Tibial nerve (tissue), 4 donors: Measurements from ENCODE around the gene NPSR1. TPM values are rescaled to one million over a fixed set of nuclear protein-coding genes. Genes with fewer than 3 reads are reported as not detected.

Source experiments
- DNase-seq, 2 donors: peaks; one replicate each; pipeline ENCODE4 v3.0.0-alpha.2; 2019; ENCODE audit warnings: low spot score in 2 of 2
- H3K27ac ChIP-seq, 4 donors: fragments of 200-600 bp; sonication (generic) in 3 of 4; one replicate each; pipeline ENCODE4 v1.5.1; 2017 to 2019; ENCODE audit warnings: mild to moderate bottlenecking in 1 of 4
- H3K27me3 ChIP-seq, 2 donors: fragments of 200-600 bp; sonication (generic) in 1 of 2; one replicate each; pipeline versions ENCODE4 v1.5.1 to v1.6.0; 2017 to 2019
- H3K36me3 ChIP-seq, 3 donors: fragments of 200-600 bp; sonication (generic); one replicate each; pipeline ENCODE4 v1.5.1; 2018 to 2019
- H3K4me1 ChIP-seq, 4 donors: fragments of 200-600 bp; sonication (generic) in 3 of 4; one replicate each; pipeline ENCODE4 v1.5.1; 2017 to 2019
- H3K4me3 ChIP-seq, 4 donors: fragments of 200-600 bp; sonication (generic) in 3 of 4; one replicate each; pipeline ENCODE4 v1.5.1; 2017 to 2019; ENCODE audit warnings: mild to moderate bottlenecking in 1 of 4, moderate library complexity in 1 of 4
- H3K9me3 ChIP-seq, 4 donors: fragments of 200-600 bp; sonication (generic) in 3 of 4; one replicate each; pipeline ENCODE4 v1.5.1; 2017 to 2019
- EP300 ChIP-seq, 2 donors: sonication (generic); formaldehyde crosslinking; IDR thresholded peaks; one replicate each; pipeline ENCODE4 v1.6.1; 2017; ENCODE audit warnings: antibody characterized with exemption in 2 of 2, mild to moderate bottlenecking in 1 of 2
- POLR2A ChIP-seq, 2 donors: fragments of 450-650 bp; IDR thresholded peaks; one replicate each; pipeline ENCODE4 v1.6.1; 2017; ENCODE audit warnings: antibody characterized with exemption in 2 of 2, mild to moderate bottlenecking in 2 of 2, moderate library complexity in 2 of 2
- WGBS, 2 donors: methylation state at CpG; one replicate each; pipeline ENCODE4 v1.1.5; 2018; 5-methylcytosine and 5-hydroxymethylcytosine counted together
- total RNA-seq, 4 donors: library from RNA; depleted of rRNA; stranded (reverse); fragments of >200 nt; gene quantifications; one replicate each; pipeline ENCODE4 v1.1.0, GENCODE V29; 2016
- TF ChIP-seq, protein P1 (sequence below), 5 experiments: fragments of 200-600 bp in 3 of 5; fragments of 450-650 bp in 2 of 5; sonication (generic) in 3 of 5; IDR thresholded peaks; one replicate each; pipeline ENCODE4 v1.5.1; 2016 to 2019; ENCODE audit warnings: antibody characterized with exemption in 5 of 5, mild to moderate bottlenecking in 3 of 5, moderate library complexity in 2 of 5

NPSR1 gene
- total RNA-seq, 4 donors from 2014 or later: not detected

DNA sequence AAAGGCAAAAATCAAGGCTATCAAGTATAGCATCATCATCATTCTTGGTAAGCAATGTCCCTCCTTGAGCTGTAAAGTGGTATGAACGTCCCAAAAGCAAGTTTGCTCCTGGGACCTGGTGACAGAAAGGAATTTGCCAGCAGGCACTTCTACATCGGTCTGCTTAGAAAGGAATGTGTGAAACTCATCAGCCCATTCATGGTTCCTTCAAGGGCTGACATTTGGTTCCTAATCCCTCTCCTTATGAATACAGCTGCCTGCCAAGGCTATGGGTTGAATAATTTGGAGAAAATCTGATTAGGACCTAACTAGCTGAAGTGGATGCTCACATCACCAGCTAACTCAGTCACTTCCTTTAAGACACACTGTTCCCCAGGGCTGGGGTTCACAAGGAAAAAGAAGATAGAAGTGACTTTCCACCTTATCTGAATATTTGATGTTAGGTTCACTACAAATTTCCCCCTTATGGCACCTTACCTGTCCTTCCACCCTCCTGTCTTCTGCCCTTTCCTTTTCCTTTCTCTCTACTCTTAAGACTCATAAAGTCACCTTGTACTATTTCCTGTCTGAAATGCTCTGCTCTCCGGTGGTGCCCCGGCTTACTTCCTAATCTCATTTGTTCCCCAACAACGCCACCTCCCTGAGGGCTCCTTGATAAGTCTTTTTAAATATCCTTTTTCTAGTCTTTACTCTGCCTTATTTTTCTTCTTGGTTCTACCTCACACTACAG is 187.1 kb downstream of the NPSR1 start:
- peaks cover 0 to 5% (median 0%) of the 10 kb centered on the region in 4 donors for H3K9me3 ChIP-seq
- no peaks in the 10 kb centered on the region for H3K36me3 ChIP-seq
- H3K27ac ChIP-seq: no peak overlapping the region
- no peak for DNase-seq
- no peaks in the 10 kb centered on the region for H3K27me3 ChIP-seq
- TF ChIP-seq POLR2A (IDR thresholded peaks at IDR 0.05) (no peak), EP300 (IDR thresholded peaks at IDR 0.05) (no peak)
- TF ChIP-seq, protein P1, sequence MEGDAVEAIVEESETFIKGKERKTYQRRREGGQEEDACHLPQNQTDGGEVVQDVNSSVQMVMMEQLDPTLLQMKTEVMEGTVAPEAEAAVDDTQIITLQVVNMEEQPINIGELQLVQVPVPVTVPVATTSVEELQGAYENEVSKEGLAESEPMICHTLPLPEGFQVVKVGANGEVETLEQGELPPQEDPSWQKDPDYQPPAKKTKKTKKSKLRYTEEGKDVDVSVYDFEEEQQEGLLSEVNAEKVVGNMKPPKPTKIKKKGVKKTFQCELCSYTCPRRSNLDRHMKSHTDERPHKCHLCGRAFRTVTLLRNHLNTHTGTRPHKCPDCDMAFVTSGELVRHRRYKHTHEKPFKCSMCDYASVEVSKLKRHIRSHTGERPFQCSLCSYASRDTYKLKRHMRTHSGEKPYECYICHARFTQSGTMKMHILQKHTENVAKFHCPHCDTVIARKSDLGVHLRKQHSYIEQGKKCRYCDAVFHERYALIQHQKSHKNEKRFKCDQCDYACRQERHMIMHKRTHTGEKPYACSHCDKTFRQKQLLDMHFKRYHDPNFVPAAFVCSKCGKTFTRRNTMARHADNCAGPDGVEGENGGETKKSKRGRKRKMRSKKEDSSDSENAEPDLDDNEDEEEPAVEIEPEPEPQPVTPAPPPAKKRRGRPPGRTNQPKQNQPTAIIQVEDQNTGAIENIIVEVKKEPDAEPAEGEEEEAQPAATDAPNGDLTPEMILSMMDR (IDR thresholded peaks at IDR 0.05): no peak
- H3K4me1 ChIP-seq: no peaks in the 10 kb centered on the region
- 43 to 46% methylated on average over 5 of the region's 5 CpGs for WGBS, 2 donors
- H3K4me3 ChIP-seq: no peak overlapping the region

DNA sequence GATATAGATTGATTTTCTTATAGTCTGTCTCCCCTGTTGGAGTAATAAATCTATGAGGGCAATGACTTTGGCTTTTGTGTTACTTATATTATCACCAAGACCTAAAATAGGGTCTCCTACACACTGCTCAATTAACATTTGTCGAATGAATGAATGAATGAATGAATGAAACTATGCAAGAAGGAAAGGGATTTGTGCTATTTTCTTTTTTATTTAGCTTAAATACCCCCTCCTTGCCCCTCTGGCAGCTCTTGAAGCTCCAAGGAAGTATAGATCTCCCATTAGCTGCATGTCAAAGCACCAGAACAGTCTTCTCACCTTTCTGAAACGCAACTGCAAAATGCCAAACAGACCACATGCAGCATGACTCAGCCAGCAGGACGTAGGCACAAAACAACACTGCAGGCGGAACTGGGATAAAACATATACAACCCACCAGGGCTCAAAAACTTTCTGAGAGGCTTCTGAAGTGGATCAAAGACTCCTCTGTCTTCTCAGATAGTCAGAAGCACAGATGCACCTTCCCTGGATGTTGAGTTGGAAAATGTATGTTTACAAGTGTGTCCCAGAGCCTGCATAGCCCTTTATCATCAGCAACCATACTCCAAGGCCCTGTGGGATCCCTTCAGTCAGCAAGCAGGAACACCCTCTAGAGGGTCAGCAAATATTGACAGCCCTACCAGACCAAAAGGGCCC is 187.8 kb downstream of the NPSR1 start:
- Histone ChIP-seq H3K27me3 (no peaks in the 10 kb centered on the region), H3K4me3 (no peak overlapping the region), H3K36me3 (no peaks in the 10 kb centered on the region), H3K4me1 (no peaks in the 10 kb centered on the region), H3K27ac (no peak overlapping the region), H3K9me3 (peaks cover 0 to 5% (median 0%) of the 10 kb centered on the region in 4 donors)
- TF ChIP-seq POLR2A (IDR thresholded peaks at IDR 0.05): no peak
- TF ChIP-seq, protein P1 (IDR thresholded peaks at IDR 0.05): no peak
- TF ChIP-seq EP300 (IDR thresholded peaks at IDR 0.05): no peak
- WGBS, 2 donors: 61 to 67% methylated on average over 4 of the region's 4 CpGs
- DNase-seq: no peak

- WGBS, 2 donors: 35 to 41% methylated on average over 5 of the region's 5 CpGs
- no peaks in the 10 kb centered on the region for H3K27me3 ChIP-seq
- H3K36me3 ChIP-seq: no peaks in the 10 kb centered on the region
Observed at GRCh38 chr7:34846976-34847375, 189.0 kb downstream of the NPSR1 start.

GRCh38 chr7:34848670-34849069 is 190.7 kb downstream of the NPSR1 start:
- no peaks in the 10 kb centered on the region for H3K4me1 ChIP-seq
- 100% methylated on average over 1 of the region's 1 CpG for WGBS, 2 donors
- DNase-seq: no peak

More at GRCh38 chr7:34846976-34847375, 189.0 kb downstream of the NPSR1 start:
- DNase-seq: no peak
- Histone ChIP-seq H3K9me3 (peaks cover 0 to 5% (median 0%) of the 10 kb centered on the region in 4 donors), H3K4me3 (no peak overlapping the region), H3K4me1 (no peaks in the 10 kb centered on the region), H3K27ac (no peak overlapping the region)
- TF ChIP-seq EP300 (IDR thresholded peaks at IDR 0.05): no peak
- no peak for TF ChIP-seq POLR2A (IDR thresholded peaks at IDR 0.05)
- TF ChIP-seq, protein P1 (IDR thresholded peaks at IDR 0.05): no peak

More at GRCh38 chr7:34848670-34849069, 190.7 kb downstream of the NPSR1 start:
- no peaks in the 10 kb centered on the region for H3K36me3 ChIP-seq
- H3K9me3 ChIP-seq: peaks cover 0 to 5% (median 0%) of the 10 kb centered on the region in 4 donors
- H3K27me3 ChIP-seq: no peaks in the 10 kb centered on the region
- no peak overlapping the region for H3K27ac ChIP-seq
- H3K4me3 ChIP-seq: no peak overlapping the region
- TF ChIP-seq EP300 (IDR thresholded peaks at IDR 0.05): no peak
- TF ChIP-seq POLR2A (IDR thresholded peaks at IDR 0.05): no peak
- TF ChIP-seq, protein P1 (IDR thresholded peaks at IDR 0.05): no peak
